Cerebellar cortex (tissue), 1 donor: ENCODE results near the gene HCN3.

Source experiments
- DNase-seq: peaks from one replicate; pipeline ENCODE4 v3.0.0-alpha.2; 2015; ENCODE audit warnings: low spot score

The HCN3 gene

DNA sequence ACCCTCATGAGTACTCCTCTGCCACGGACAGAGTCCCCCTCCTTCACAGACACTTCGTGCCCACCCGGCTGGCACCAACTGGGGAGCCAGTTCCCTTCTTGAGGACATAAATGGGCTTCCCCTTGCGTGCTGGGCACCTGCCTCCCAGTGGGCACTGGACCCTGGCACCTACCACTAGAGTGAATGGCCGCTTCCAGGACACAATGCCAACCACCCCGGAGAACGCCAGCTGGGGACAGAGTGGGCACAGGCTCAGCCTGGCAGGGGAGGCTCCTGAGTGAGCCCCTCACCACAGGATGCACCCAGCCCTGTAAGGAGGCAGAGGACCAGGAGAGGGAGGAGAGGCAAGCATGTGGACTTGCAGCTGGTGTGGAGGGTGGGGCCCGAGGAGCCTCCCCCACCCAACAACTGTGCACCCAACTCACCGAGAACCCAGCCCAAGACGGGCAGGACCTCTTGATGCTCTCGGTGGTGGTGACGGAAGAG lies 23.0 kb upstream of the HCN3 start:
- DNase-seq: no peak

- no peak for DNase-seq
These were observed 22.5 kb upstream of the HCN3 start for GRCh38 chr1:155254714-155255242.

- peak; percentile 92 for DNase-seq
These were observed 21.8 kb upstream of the HCN3 start, which contains the start of gene ENTREP3 for GRCh38 chr1:155255243-155256007. TSS of gene ENTREP3 (minus strand) at chr1:155255483. CDS start at chr1:155254877, 606 bp downstream.

- no peak for DNase-seq
These were observed 21.0 kb upstream of the HCN3 start for GRCh38 chr1:155256058-155256852.

- no peak for DNase-seq
These were observed 17.0 kb upstream of the HCN3 start for GRCh38 chr1:155260276-155260675.

- DNase-seq: no peak
These were observed 15.8 kb upstream of the HCN3 start for GRCh38 chr1:155261493-155261851.

DNA sequence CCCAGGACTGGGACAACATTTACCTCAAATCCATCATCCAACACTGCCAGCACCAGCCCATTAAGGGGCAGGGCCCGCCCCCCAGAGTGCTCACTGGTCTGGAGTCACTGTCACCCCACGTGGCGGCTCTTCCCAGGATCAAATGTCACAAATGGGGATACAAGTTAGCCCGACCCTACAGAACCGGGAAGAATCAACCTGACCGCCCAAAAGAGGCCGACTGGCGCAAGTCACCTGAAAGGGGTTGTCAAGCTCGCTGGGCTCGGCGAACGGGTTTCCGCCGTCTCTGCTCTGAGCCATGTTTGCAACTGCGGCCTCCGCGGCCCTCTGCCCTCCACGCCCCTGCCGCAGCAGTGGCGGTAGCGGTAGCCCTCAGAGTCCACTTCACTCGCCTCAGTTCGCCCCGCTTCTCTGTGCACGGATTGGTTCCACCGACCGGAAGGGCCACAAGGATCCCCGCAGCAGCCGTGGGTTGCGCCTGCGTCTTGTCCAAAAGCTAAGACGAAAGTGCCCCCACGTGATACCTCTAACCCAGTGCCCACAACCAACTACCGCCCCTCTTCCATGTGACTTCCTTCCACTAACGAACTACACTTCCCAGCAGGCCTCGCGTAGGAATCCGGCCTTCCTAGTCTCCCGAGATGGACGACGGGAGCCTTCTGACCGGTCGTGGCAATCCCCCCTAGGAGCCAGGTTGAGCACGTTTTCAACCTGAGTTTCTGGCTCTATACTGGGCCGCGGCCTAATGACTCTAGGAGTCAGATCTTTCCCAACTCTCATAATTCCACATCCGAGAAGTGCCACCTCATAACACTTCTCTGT lies 15.2 kb upstream of the HCN3 start, which contains the start of gene SCAMP3:
Gene SCAMP3 (minus strand): TSS at position 509 of the 822 bp plus-strand sequence. CDS start 209 bp downstream, at position 300.
- DNase-seq: peak; percentile 100

DNA sequence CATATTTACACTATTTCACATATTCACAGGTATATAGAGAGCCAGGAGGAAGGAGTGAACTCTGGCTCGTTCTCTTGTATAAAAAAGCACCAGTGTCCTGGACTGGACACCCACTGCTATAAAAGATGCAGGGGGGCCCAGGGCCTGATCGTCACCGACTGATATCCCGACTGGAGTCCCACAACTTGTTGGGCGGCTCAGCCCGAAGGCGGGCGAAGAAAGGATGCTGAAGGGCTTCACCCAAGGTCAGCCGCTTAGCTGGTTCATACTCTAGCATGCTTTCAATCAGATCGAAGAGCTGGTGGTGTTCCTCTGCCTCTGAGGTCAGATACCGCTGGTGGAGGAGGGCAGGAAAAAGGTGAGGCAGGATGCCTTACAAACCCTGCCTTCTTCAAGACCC lies 14.2 kb upstream of the HCN3 start:
- no peak for DNase-seq

DNA sequence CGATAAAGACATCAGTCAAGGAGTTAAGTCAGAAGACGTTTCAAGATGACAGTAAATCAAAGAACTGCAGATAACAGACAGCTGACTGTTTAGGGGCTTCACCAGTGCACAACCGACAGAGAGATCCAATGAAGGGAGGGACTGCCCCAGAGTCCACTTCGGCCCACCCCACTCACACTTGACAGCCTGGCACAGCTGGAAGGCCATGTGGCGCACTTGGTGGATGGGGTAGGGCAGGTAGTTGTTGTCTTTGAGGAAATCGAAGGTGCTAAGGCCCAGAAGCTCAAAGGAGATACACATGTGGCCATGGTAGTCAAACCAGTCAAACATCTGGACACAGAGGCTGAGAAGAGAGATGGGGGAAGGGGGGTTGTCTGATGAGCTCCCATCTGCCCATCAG lies 10.7 kb upstream of the HCN3 start:
- DNase-seq: no peak

GRCh38 chr1:155267373-155267772 lies 9.9 kb upstream of the HCN3 start:
- DNase-seq: no peak

DNA sequence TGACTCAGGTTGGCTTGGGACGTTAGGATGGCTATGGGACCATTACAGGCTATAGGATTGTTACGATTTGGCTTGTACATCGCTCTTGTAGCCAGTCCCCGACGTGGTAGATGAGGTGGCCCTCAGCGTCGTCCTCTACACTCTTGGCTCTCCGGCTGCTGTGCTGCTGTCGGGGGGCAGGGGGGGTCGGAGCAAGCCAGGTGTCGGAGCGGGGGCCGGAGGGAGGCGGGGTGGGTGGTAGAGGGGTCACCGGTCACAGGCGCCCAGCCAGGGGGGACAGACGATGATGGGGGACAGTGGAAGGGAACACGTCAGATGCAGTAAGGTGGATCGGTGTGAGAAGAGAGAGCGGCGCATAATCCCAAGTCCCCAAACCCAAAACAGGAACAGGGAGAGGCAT lies 8.6 kb upstream of the HCN3 start:
- DNase-seq: no peak

DNA sequence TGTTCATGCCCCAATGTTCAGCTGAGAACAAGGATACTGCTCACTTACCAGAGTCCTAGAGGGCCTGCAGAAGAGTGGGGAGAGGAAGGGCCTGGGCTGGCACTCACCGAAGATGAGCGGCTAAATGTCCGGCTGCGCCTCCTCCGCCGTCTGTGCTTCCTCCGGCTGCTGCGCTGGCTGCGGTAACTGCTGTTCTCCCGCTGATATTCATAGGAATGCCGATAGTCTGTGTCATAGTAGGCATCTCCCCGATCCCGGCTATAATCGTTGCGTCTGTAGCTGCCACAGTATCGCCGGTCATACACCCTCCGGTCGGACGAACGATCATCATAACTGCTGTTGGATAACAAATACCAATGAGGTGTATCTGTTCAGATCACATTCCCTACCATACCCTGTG lies 7.9 kb upstream of the HCN3 start:
- DNase-seq: no peak

DNA sequence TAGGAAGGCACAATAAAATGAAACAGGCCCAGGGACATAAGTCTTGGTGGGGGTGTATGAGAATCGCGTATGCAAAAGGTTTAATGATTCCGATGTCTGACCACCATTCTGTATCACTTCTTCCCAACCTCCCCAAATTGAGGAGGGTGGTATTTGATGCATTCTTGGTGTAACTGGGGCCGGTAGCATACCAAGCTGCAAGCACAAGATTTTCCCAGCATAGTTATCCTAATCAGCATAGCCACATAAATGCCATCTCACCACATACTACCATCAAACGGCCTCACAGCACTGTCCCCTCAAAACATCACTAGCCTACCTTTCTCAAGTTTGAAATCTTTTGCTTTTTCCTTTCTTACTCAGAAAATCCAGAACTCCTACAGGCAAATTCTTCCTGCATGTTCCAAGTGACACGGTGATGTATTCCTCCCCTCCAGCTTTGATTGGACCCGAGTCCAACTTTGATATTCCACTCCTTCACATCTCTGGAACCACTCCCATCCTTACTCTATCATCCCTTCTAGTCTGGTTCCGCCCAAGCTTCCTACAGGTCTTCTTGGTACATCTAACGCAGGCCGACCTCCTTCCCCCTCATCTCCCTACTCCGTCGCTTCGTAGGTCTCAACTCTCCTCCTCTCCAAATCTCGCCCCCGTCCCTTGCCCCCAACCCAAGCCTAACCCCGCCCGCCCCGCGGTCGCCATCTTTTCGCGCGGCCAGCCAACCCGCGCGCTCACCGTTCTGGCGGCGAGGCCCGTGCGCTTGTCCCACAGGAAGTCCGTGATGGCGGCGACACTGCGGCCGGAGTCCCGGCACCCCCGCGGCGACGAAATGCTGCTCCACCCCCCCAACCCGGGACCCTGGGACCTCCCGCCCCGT lies 4.6 kb upstream of the HCN3 start:
- DNase-seq: no peak

GRCh38 chr1:155273343-155274245 lies 3.7 kb upstream of the HCN3 start, which contains the start of gene CLK2:
TSS of gene CLK2 (minus strand) at chr1:155273504. CDS start at chr1:155270977, 2,527 bp downstream.
- DNase-seq: peak; percentile 95

DNA sequence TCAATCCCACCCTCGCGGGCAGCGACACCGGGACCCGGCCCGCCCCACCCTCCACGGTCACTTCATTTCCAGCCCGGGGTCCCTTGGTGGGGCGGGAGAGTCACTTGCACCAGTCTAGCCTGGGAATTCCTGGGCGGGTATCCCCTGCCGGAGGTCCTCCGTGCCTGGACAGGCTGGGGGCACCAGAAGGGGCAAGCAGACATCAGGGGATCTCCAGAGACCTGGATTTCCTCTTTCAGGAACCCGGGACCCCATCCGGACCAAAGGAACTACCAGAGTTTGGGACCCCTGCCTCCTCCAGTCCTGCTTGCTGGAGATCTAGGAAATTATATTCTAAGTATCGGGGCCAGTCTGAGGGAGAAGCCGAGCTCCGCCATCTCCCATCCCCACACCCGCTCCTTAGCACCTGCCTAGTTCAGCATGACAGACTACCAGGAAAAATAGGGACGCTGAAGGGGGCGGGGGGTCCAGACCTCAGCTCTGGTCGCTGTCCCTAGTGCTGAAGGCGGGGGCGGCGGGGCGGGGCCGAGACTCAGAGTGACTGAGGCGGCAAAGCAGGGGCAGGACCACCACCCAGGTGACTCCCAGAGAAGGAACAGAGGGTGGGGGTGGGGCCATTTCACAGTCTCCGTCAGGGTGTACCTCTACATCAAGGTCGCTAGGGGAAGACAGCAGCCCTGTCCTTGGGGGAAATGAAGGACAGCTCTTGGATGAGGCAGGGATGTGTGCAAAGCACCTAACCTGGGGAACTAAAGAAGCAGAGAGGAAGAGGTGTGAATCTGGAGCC lies 832 bp downstream of the HCN3 start:
- DNase-seq: peak; percentile 89

DNA sequence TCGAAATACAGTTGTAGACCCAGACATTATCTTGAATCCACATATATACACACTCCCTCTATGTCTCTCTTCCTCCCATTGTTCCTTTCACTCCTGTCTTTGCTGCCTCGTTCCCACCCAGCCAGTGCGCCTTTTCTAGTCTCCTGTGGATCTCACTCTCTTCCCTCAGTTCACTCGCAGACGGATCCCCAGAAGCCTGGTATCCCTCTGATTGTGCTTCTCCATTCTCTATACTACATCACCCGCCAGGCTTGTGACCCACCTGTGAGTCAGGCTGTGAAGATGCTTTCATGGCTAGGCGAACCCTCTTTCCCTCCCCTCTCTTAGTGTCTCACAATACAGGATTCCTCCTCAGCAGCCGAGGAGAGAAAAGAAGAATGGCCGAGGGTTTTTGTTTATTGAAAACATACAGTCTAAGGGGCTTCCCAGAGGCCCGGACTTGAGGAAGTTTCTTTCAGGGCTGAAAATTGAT lies 1.5 kb downstream of the HCN3 start:
- no peak for DNase-seq

- peak; percentile 22 for DNase-seq
These were observed 2.0 kb downstream of the HCN3 start for GRCh38 chr1:155279268-155279667.

DNA sequence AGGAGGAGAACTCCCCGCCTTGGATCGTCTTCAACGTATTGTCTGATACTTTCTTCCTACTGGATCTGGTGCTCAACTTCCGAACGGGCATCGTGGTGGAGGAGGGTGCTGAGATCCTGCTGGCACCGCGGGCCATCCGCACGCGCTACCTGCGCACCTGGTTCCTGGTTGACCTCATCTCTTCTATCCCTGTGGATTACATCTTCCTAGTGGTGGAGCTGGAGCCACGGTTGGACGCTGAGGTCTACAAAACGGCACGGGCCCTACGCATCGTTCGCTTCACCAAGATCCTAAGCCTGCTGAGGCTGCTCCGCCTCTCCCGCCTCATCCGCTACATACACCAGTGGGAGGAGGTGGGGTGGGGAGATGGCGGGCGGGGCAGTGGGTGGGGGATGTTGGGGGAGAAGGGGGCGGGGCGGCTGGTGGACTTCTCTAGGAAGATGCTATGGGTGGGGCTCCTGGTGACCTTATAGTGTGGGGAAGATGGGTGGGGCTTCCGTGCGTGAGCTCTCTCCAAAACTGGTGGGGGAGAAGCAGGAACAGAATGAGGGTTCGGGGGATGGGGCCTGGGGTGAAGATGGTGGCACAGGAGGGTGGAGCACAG lies 5.3 kb downstream of the HCN3 start:
- DNase-seq: no peak
